GM18498 (cell line): ENCODE results near the gene GSKIP.

Experiments
- ATAC-seq: cut with Tn5 transposase; IDR thresholded peaks from one replicate; pipeline ENCODE4 v1.9.1; 2021; ENCODE audit warnings: mild to moderate bottlenecking, moderate library complexity; ENCODE audit not compliant: unreplicated experiment

Gene GSKIP

GRCh38 chr14:96376093-96376492 is 12.8 kb downstream of the GSKIP start:
- ATAC-seq, result no peak

GRCh38 chr14:96380735-96381134 is 17.4 kb downstream of the GSKIP start:
- peak; percentile 92 for ATAC-seq

GRCh38 chr14:96383445-96383844 is 20.1 kb downstream of the GSKIP start:
- no peak for ATAC-seq

- no peak for ATAC-seq
These were observed 20.7 kb downstream of the GSKIP start for GRCh38 chr14:96384053-96384452.

GRCh38 chr14:96384740-96385139 is 21.4 kb downstream of the GSKIP start:
- no peak for ATAC-seq

- no peak for ATAC-seq
These were observed 22.1 kb downstream of the GSKIP start for GRCh38 chr14:96385385-96385784.

- ATAC-seq, result no peak
These were observed 27.6 kb downstream of the GSKIP start for GRCh38 chr14:96390965-96391292.

- ATAC-seq, result peak; percentile 92
These were observed 28.2 kb downstream of the GSKIP start for GRCh38 chr14:96391293-96392118.

- no peak for ATAC-seq
These were observed 29.9 kb downstream of the GSKIP start for GRCh38 chr14:96393071-96393691.

- ATAC-seq, result no peak
These were observed 30.9 kb downstream of the GSKIP start for GRCh38 chr14:96394047-96394815.

GRCh38 chr14:96398432-96398831 is 35.1 kb downstream of the GSKIP start:
- no peak for ATAC-seq

GRCh38 chr14:96398921-96399320 is 35.6 kb downstream of the GSKIP start:
- no peak for ATAC-seq

- no peak for ATAC-seq
These were observed 36.1 kb downstream of the GSKIP start for GRCh38 chr14:96399405-96399804.

GRCh38 chr14:96400495-96400894 is 37.2 kb downstream of the GSKIP start:
- no peak for ATAC-seq

- ATAC-seq, result no peak
These were observed 40.1 kb downstream of the GSKIP start for GRCh38 chr14:96403409-96403808.

- ATAC-seq, result no peak
These were observed 42.4 kb downstream of the GSKIP start for GRCh38 chr14:96405677-96406076.

- ATAC-seq, result no peak
These were observed 44.7 kb downstream of the GSKIP start for GRCh38 chr14:96407935-96408570.

- ATAC-seq, result no peak
These were observed 45.3 kb downstream of the GSKIP start for GRCh38 chr14:96408608-96409007.

GRCh38 chr14:96409701-96410100 is 46.4 kb downstream of the GSKIP start:
- ATAC-seq, result no peak

GRCh38 chr14:96410119-96410518 is 46.8 kb downstream of the GSKIP start:
- no peak for ATAC-seq

GRCh38 chr14:96413526-96413925 is 50.2 kb downstream of the GSKIP start:
- no peak for ATAC-seq
